Kidney (tissue), 14 donors: Measurements from ENCODE around the gene MFSD1. TPM values are rescaled to one million over a fixed set of nuclear protein-coding genes. Genes with fewer than 3 reads are reported as not detected.
A peak's percentile ranks its signal among the peaks of the same experiment; 100 is the strongest.

Experiments
- DNase-seq, 5 donors: peaks; one replicate each; pipeline ENCODE4 v3.0.0-alpha.2; 2013 to 2020
- FAIRE-seq: peaks from 2 replicates; lab custom pipeline; 2012; peaks lifted over from hg19 to GRCh38; lab: Jason Lieb, UNC
- H3K27ac ChIP-seq, 2 donors: one replicate each; pipeline ENCODE4 v1.7.0; 2013; ENCODE audit warnings: low read depth in 2 of 2, low read length in 2 of 2, inconsistent platforms in 1 of 2
- H3K27me3 ChIP-seq: one replicate; pipeline ENCODE4 v1.7.1; 2013; ENCODE audit warnings: low read length, inconsistent platforms; ENCODE audit not compliant: control insufficient read depth, insufficient read depth
- H3K36me3 ChIP-seq, 3 donors: one replicate each; pipeline versions ENCODE4 v1.7.0 to v1.7.1; 2013; ENCODE audit warnings: low read length in 3 of 3, control low read depth in 1 of 3, inconsistent platforms in 1 of 3; ENCODE audit not compliant: insufficient read depth in 3 of 3, control insufficient read depth in 2 of 3
- H3K4me1 ChIP-seq, 3 donors: one replicate each; pipeline versions ENCODE4 v1.7.0 to v1.7.1; 2013; ENCODE audit warnings: low read length in 3 of 3, inconsistent platforms in 1 of 3, low read depth in 1 of 3; ENCODE audit not compliant: control insufficient read depth in 2 of 3, insufficient read depth in 2 of 3
- H3K4me3 ChIP-seq, 3 donors: one replicate each; pipeline versions ENCODE4 v1.7.0 to v1.8.1; 2013; ENCODE audit warnings: low read length in 3 of 3, control low read depth in 1 of 3, inconsistent platforms in 1 of 3
- H3K9ac ChIP-seq, 3 donors: one replicate each; pipeline versions ENCODE4 v1.7.0 to v1.7.1; 2013; ENCODE audit warnings: low read length in 3 of 3, control low read depth in 1 of 3, inconsistent platforms in 1 of 3
- H3K9me3 ChIP-seq, 3 donors: one replicate each; pipeline versions ENCODE4 v1.7.0 to v1.7.1; 2013; ENCODE audit warnings: low read length in 3 of 3, control low read depth in 1 of 3, inconsistent platforms in 1 of 3; ENCODE audit not compliant: control insufficient read depth in 2 of 3, insufficient read depth in 1 of 3
- CTCF ChIP-seq: IDR thresholded peaks from 3 replicates; pipeline ENCODE4 v1.5.1; 2012; ENCODE audit warnings: mild to moderate bottlenecking, moderate library complexity, borderline replicate concordance; ENCODE audit not compliant: insufficient read depth; ENCODE audit errors: extremely low read depth
- intact Hi-C: fragments of 100-400 bp; cut with DNase I; formaldehyde crosslinking; loops from one replicate; pipeline ENCODE4 v1.11.1; 2022
- polyA plus RNA-seq: library from polyadenylated mRNA; stranded (reverse); fragments of 350-450 nt; fragmentation: Illumina TruSeq; extraction: RNeasy Lipid Tissue Mini Kit (QIAGEN cat#74804); gene quantifications from one replicate; pipeline ENCODE4 v1.2.3, GENCODE V29; 2014; ENCODE audit warnings: low read depth, low replicate concordance; ENCODE audit not compliant: insufficient read depth
- total RNA-seq: library from RNA; stranded (reverse); fragmentation: NEBNext Ultra II Directional; extraction: Animal tissue kit (Norgen Biotek cat#: 25700); gene quantifications from one replicate; pipeline ENCODE4 v1.2.1, GENCODE V29; 2021
- donor health status: control.
- donor health status: control.
- donor health status: control.
- donor health status: control.
- donor health status: control.
- donor health status: DM: yes; HTN: yes; CAD: no.
- donor health status: Normal renal cell carcinoma (clear cell type).

The MFSD1 gene
- total and polyA plus RNA-seq, 2 donors from 2014 or later: 46.5 to 76.2 TPM

- H3K9ac ChIP-seq: no peak overlapping the region
- intact Hi-C loops: loop anchor here (5.0 kb wide), 1 partner anchor 50 kb away; the partner anchor contains the start of gene RARRES1
- no peaks in the 10 kb centered on the region for H3K36me3 ChIP-seq
- H3K27me3 ChIP-seq: no peaks in the 10 kb centered on the region
- peak; percentile 3 for FAIRE-seq
- no peak overlapping the region for H3K27ac ChIP-seq
- no peak for TF ChIP-seq CTCF
- peak in 1 of 5 donors; percentile 5 for DNase-seq
- no peak overlapping the region for H3K4me3 ChIP-seq
- no peaks in the 10 kb centered on the region for H3K4me1 ChIP-seq
- no peaks in the 10 kb centered on the region for H3K9me3 ChIP-seq
Measured at GRCh38 chr3:158782283-158782989, 19.4 kb upstream of the MFSD1 start.

- no peak for DNase-seq
- Histone ChIP-seq H3K4me1 (no peaks in the 10 kb centered on the region), H3K27ac (no peak overlapping the region), H3K9me3 (no peaks in the 10 kb centered on the region), H3K4me3 (no peak overlapping the region), H3K36me3 (no peaks in the 10 kb centered on the region), H3K9ac (no peak overlapping the region), H3K27me3 (no peaks in the 10 kb centered on the region)
- no peak for FAIRE-seq
- no peak for TF ChIP-seq CTCF
- intact Hi-C loops: loop anchor here (5.0 kb wide), 1 partner anchor 51 kb away; the partner anchor contains the start of gene RARRES1
Measured at GRCh38 chr3:158783051-158783450, 18.8 kb upstream of the MFSD1 start.

GRCh38 chr3:158785972-158786371 is 15.9 kb upstream of the MFSD1 start:
- FAIRE-seq: no peak
- H3K4me3 ChIP-seq: no peak overlapping the region
- H3K36me3 ChIP-seq: no peaks in the 10 kb centered on the region
- DNase-seq: no peak
- no peaks in the 10 kb centered on the region for H3K27me3 ChIP-seq
- no peak for TF ChIP-seq CTCF
- H3K9ac ChIP-seq: no peak overlapping the region
- intact Hi-C loops: no loop called here
- peaks cover 0 to under 1% (median 0%) of the 10 kb centered on the region in 3 donors for H3K4me1 ChIP-seq
- no peak overlapping the region for H3K27ac ChIP-seq
- H3K9me3 ChIP-seq: no peaks in the 10 kb centered on the region
